ENCODE data around the gene CDH2. TPM values are rescaled to one million over a fixed set of nuclear protein-coding genes. Genes with fewer than 3 reads are reported as not detected.

The CDH2 gene
- polyA plus RNA-seq, 1 donor: 109 TPM

- DNase-seq: no peak
These were observed 88.5 kb downstream of the CDH2 start for GRCh38 chr18:28088477-28088876.

DNA sequence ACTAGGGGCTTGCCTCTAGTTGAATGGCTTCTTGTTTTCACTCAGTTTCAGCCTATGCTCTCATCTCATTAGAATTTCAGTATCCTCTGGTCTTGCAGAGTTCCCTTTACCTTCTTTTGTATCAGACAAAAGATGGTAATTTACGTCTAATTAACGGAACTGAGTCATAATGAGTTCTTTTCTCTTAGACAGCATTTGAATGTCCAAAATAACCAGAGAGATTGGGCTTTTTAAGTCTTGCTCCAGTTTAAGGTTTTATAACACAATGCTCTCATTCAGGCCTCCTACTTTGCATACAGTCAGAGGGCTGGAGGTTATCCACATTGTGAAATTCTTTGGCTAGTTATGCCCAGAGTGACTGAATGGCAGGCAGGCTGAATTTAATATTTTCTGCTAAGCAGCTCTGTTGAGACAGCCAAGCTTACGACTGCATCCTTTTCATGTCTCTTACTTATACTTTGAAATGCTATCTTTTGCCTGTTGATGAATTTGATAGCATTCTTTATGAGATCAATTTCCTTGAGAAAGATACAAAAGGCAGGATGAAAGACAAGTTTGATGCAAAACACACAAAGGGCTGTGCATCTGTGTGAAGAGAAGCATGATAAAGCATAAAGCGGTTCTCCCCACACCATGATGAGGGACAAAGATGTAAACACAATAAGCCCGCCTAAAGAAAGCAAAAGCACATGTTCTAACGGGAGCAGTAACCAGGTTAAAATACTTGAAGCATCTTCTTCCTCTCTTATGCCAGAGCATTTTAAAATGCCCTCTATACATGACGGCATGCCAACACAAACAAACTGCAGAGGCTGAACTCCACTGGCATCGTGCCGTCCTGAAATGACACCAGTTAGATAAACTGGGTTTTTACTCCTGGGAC, 90.0 kb downstream of the CDH2 start:
- DNase-seq: no peak

GRCh38 chr18:28081516-28081915, 95.4 kb downstream of the CDH2 start:
- no peak for DNase-seq

DNA sequence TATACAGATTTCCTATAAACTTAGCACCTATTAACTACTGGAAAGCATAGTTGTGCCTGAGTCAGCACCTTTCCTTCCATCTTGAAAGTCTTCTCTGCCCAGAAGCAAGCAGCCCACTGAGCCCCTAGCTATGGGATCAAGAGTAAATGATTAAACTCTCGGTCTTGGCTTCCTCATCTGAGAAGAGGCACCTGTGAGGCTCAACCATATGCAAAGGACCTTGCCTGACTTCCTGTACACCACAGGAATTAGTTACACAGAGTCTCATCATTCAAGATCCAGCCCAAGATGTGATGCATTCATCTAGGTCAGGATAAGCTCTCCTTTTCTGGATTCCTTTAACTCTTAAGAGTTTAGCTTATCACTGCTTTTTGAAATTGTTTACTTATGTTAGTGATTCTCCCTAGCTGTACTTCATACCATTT, 96.0 kb downstream of the CDH2 start:
- no peak for DNase-seq

GRCh38 chr18:28079883-28080282, 97.0 kb downstream of the CDH2 start:
- no peak for DNase-seq

- DNase-seq: no peak
These were observed 98.1 kb downstream of the CDH2 start for GRCh38 chr18:28078849-28079248.

- DNase-seq: no peak
These were observed 98.6 kb downstream of the CDH2 start for GRCh38 chr18:28078298-28078697.

DNA sequence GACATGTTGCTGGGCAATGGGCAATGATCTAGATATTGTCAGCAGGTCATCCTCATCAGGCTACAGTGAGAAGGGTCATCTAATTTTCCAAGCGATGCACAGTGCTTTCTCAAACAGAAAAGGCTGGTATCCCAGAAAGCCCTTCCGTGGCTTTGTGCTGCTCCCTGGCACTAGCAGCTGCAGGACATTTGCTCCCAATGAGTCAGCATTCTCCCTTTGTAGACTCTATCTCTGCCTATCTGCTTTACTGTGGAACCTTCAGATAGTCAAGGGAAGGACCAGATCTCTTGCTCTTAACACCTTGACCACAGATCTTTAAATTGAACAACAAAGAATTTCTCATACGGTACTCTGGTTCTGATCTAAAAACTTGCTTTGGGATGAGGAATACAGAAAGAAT, 101.4 kb downstream of the CDH2 start:
- DNase-seq: no peak

DNA sequence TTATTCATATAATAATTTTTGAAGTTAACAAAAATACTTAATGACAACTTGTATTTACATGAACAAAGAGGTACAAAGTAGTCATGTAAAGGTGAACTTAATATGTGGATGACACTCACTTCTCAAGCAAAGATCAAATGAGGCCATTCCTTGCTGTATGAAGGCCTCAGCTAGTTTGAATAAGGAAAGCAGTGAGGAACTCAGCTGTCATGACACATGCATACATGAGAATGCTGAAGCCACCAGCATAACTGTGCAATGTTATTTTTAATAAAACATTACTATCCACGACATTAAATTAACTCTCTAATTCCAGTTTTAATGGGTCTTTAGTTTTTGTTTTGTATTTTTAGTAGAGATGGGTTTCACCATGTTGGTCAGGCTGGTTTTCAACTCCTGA, 102.9 kb downstream of the CDH2 start:
- DNase-seq: no peak

GRCh38 chr18:28073658-28074057, 103.3 kb downstream of the CDH2 start:
- no peak for DNase-seq

DNA sequence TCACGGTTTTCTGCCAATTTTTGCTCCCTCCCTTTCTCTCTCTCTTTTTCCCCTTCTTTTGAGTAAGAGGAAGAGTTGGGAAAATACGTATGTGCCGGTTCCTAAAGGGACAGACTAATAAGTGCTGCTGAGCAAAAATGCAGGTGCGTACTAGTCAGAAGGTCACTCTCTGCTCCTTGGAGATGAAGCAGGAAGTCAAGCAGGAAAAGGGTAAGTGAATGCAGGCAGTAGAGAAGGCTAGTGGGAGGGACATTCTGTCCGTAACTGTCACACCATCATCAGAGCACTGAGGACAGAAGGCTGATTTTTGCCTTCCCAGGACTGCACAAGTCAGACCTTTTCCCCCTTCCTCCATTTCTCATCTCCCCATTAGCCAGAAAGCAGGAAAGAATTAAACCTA, 105.7 kb downstream of the CDH2 start:
- no peak for DNase-seq

GRCh38 chr18:28068207-28068606, 108.7 kb downstream of the CDH2 start:
- no peak for DNase-seq

- DNase-seq: no peak
These were observed 109.6 kb downstream of the CDH2 start for GRCh38 chr18:28067346-28067745.

DNA sequence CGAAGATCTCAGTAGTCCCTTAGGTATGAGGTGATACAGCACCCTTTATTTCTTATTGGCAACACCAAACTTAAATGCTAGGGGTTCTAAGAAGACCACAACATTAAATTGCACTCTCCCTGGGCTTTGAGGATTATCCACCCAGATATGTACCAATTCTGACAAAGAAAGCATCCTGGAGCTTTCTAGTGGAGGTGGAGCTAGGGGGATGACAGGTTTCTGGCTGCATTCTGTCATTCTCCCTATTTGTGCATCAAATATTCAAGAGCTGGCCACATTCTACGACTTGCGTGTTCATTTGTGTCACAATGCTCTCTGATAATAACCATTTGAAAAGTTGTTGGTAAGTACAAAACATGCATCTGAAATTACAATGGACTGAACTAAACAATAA, 111.1 kb downstream of the CDH2 start:
- no peak for DNase-seq

DNA sequence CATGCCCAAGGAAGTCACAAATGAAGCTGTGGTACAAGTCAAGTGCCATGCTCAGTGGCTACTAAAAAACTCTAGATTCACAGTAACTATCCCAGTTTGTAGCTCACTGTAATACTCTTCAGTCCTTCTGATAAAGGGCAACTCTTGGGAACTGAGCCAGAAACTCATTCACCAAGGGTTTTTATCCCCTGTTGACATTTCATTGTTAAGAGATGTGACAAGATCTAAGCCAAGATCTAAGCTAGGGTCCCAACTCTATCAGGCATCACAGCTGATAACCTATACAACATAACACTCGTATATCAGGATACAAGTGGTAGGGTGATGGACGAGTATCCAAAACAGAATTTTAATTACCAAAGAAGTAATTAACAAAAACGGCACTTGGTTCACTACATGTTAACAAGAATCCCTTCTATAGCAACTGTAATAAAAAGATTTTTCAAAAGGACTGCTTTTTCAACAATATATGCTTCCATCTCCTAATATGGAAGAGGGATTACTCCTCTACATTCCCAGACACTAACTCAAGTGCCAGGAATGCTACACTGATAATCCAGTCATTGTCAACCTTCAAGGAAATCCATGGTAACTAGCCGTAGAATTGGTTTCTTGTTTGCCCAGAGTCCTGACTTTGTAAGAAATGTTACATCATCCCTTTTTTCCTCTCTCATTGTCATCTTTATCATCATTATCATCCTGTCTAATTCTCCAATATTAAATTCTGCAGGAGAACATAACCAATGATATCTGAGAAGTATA, 111.7 kb downstream of the CDH2 start:
- no peak for DNase-seq

DNA sequence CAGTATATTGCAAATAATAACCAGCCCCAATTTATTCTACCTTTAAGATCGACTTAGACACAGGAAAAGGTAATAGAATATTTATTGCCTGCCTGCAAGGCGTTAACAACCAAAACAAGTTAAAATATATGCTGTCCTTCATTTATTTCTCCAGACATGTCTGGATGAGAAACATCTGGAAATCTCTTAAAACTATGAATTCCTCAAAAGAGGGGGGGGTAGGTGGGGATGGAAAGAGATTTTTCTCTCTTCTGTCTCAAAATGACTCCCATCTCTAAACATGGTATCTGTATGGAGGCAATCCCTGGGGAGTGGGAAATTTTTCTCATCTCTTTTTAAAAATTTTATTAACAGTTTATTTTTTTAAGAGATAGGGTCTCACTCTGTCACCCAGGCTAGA, 113.0 kb downstream of the CDH2 start:
- DNase-seq: no peak

- no peak for DNase-seq
These were observed 113.6 kb downstream of the CDH2 start for GRCh38 chr18:28063271-28063761.

- DNase-seq: no peak
These were observed 114.5 kb downstream of the CDH2 start for GRCh38 chr18:28062443-28062842.

GRCh38 chr18:28059861-28060260, 117.1 kb downstream of the CDH2 start:
- no peak for DNase-seq

- no peak for DNase-seq
These were observed 126.4 kb downstream of the CDH2 start for GRCh38 chr18:28050545-28050944.

GRCh38 chr18:28048612-28049011, 128.3 kb downstream of the CDH2 start:
- no peak for DNase-seq

DNA sequence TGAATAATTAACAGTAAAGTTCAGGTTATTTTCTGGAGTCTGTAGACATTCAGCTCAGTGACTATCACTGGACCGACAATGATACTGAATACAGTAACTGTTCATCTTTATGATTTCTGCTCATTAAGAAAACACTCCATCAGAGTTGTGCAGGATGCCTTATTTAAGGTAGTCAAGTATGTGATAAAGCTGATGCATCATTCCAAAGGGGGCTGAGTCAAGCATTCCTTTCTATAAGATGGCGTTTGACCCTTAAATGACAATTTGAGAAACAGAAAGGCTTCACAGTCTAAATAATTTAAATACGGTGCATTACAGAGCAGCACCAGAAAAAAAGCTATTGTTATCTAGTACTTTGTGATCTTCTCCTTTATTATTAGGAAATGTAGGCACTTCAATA, 131.1 kb downstream of the CDH2 start:
- no peak for DNase-seq

- DNase-seq: peak; percentile 31
These were observed 131.6 kb downstream of the CDH2 start for GRCh38 chr18:28045176-28045810.

All from left kidney (tissue), 2 donors.